Measurements from ENCODE around the gene USP48. TPM values are rescaled to one million over a fixed set of nuclear protein-coding genes. Genes with fewer than 3 reads are reported as not detected.
"Not testable (repeated sequence)": the region's sequence is repeated elsewhere in the genome, so short reads cannot be mapped to it uniquely, and the experiment has no call there.

USP48 gene
- polyA plus RNA-seq, 1 experiment = 43.6 TPM

GRCh38 chr1:21680381-21680780 lies 102.6 kb downstream of the USP48 start:
- Histone ChIP-seq H3K9me3 (ENCODE audit: control insufficient read depth, insufficient read depth, low read length) (no peaks in the 10 kb centered on the region), H3K27me3 (ENCODE audit: control insufficient read depth, insufficient read depth, low read length) (no peaks in the 10 kb centered on the region), H3K4me3 (ENCODE audit: low read depth, low read length) (no peak overlapping the region), H3K27ac (ENCODE audit: low read depth, low read length) (no peak overlapping the region)
- CTCF ChIA-PET = no interaction called here
- DNase-seq (ENCODE audit: low read depth, low spot score) = no peak
- TF ChIP-seq CTCF (IDR thresholded peaks at IDR 0.05; ENCODE audit: low read depth, low read length) = no peak
- POLR2A ChIA-PET = no interaction called here

- CTCF ChIA-PET = no interaction called here
- H3K27me3 ChIP-seq (ENCODE audit: control insufficient read depth, insufficient read depth, low read length) = no peaks in the 10 kb centered on the region
- POLR2A ChIA-PET = no interaction called here
- no peak overlapping the region for H3K27ac ChIP-seq (ENCODE audit: low read depth, low read length)
- no peak for DNase-seq (ENCODE audit: low read depth, low spot score)
- no peak for TF ChIP-seq CTCF (IDR thresholded peaks at IDR 0.05; ENCODE audit: low read depth, low read length)
- H3K9me3 ChIP-seq (ENCODE audit: control insufficient read depth, insufficient read depth, low read length) = no peaks in the 10 kb centered on the region
- H3K4me3 ChIP-seq (ENCODE audit: low read depth, low read length) = no peak overlapping the region
Observed at GRCh38 chr1:21677168-21677567, 105.8 kb downstream of the USP48 start.

- POLR2A ChIA-PET = interaction anchor here (0.6 kb wide), 1 partner anchor 29 kb away, joined by 3 read pairs; no protein-coding TSS in a partner anchor
- CTCF ChIA-PET = no interaction called here
- Histone ChIP-seq H3K4me3 (ENCODE audit: low read depth, low read length) (no peak overlapping the region), H3K27me3 (ENCODE audit: control insufficient read depth, insufficient read depth, low read length) (peaks cover 15% of the 10 kb centered on the region), H3K27ac (ENCODE audit: low read depth, low read length) (no peak overlapping the region), H3K9me3 (ENCODE audit: control insufficient read depth, insufficient read depth, low read length) (no peaks in the 10 kb centered on the region)
- DNase-seq (ENCODE audit: low read depth, low spot score) = no peak
- TF ChIP-seq CTCF (IDR thresholded peaks at IDR 0.05; ENCODE audit: low read depth, low read length) = no peak
Observed at GRCh38 chr1:21674957-21675356, 108.0 kb downstream of the USP48 start.

GRCh38 chr1:21673853-21674252 lies 109.1 kb downstream of the USP48 start:
- H3K4me3 ChIP-seq (ENCODE audit: low read depth, low read length); H3K9me3 ChIP-seq (ENCODE audit: control insufficient read depth, insufficient read depth, low read length); DNase-seq (ENCODE audit: low read depth, low spot score); H3K27ac ChIP-seq (ENCODE audit: low read depth, low read length): not testable (repeated sequence)
- CTCF ChIA-PET = interaction anchor here (0.6 kb wide), 1 partner anchor 1031 kb away, joined by 3 read pairs; no protein-coding TSS in a partner anchor
- POLR2A ChIA-PET = interaction anchor here (0.6 kb wide), 1 partner anchor 128 kb away, joined by 3 read pairs; no protein-coding TSS in a partner anchor
- H3K27me3 ChIP-seq (ENCODE audit: control insufficient read depth, insufficient read depth, low read length) = peaks cover 22% of the 10 kb centered on the region

- TF ChIP-seq CTCF (IDR thresholded peaks at IDR 0.05; ENCODE audit: low read depth, low read length) = no peak
- no peaks in the 10 kb centered on the region for H3K9me3 ChIP-seq (ENCODE audit: control insufficient read depth, insufficient read depth, low read length)
- H3K4me3 ChIP-seq (ENCODE audit: low read depth, low read length) = no peak overlapping the region
- no peak for DNase-seq (ENCODE audit: low read depth, low spot score)
- H3K27me3 ChIP-seq (ENCODE audit: control insufficient read depth, insufficient read depth, low read length) = peaks cover 28% of the 10 kb centered on the region
- peak overlapping the region; percentile 39 for H3K27ac ChIP-seq (ENCODE audit: low read depth, low read length)
- ChIA-PET POLR2A (interaction anchor here (0.6 kb wide), 1 partner anchor 129 kb away, joined by 3 read pairs; no protein-coding TSS in a partner anchor), CTCF (interaction anchor here (0.7 to 1.0 kb wide), 2 partner anchors 30 to 266 kb away, joined by 3 read pairs; no protein-coding TSS in a partner anchor)
Observed at GRCh38 chr1:21673277-21673780, 109.6 kb downstream of the USP48 start.

Measured in AG04450 (cell line).